Lung (tissue), 12 donors: ENCODE measurements around the gene ZNF710. TPM values are rescaled to one million over a fixed set of nuclear protein-coding genes. Genes with fewer than 3 reads are reported as not detected.

Experiments
- ATAC-seq: fragments of 200-7000 bp; cut with Tn5 transposase; one replicate; pipeline ENCODE4 v1.9.1; 2020; ENCODE audit warnings: moderate number of reproducible peaks; ENCODE audit not compliant: insufficient read depth, low FRiP score
- DNase-seq, 3 donors: peaks; one replicate each; pipeline ENCODE4 v3.0.0-alpha.2; 2013 to 2017
- H3K27ac ChIP-seq, 2 donors: one replicate each; pipeline ENCODE4 v1.5.1; 2013; ENCODE audit warnings: mild to moderate bottlenecking in 2 of 2, moderate library complexity in 2 of 2, control low read depth in 1 of 2, inconsistent platforms in 1 of 2, low read depth in 1 of 2, low read length in 1 of 2
- H3K27me3 ChIP-seq, 3 donors: one replicate each; pipeline ENCODE4 v1.5.1; 2013; ENCODE audit warnings: low read length in 2 of 3; ENCODE audit not compliant: control insufficient read depth in 3 of 3, insufficient read depth in 3 of 3
- H3K36me3 ChIP-seq, 4 donors: one replicate each; pipeline ENCODE4 v1.5.1; 2013; ENCODE audit warnings: low read length in 4 of 4, mild to moderate bottlenecking in 1 of 4, moderate library complexity in 1 of 4; ENCODE audit not compliant: control insufficient read depth in 4 of 4, insufficient read depth in 4 of 4
- H3K4me1 ChIP-seq, 5 donors: one replicate each; pipeline ENCODE4 v1.5.1; 2013; ENCODE audit warnings: low read length in 5 of 5, mild to moderate bottlenecking in 2 of 5, moderate library complexity in 1 of 5; ENCODE audit not compliant: control insufficient read depth in 5 of 5, insufficient read depth in 5 of 5
- H3K4me3 ChIP-seq: one replicate; pipeline ENCODE4 v1.5.1; 2013; ENCODE audit warnings: mild to moderate bottlenecking, control low read depth, moderate library complexity
- H3K9ac ChIP-seq, 2 donors: one replicate each; pipeline ENCODE4 v1.5.1; 2013; ENCODE audit warnings: low read length in 2 of 2, control low read depth in 1 of 2; ENCODE audit not compliant: insufficient read depth in 1 of 2
- H3K9me3 ChIP-seq, 4 donors: one replicate each; pipeline ENCODE4 v1.5.1; 2013; ENCODE audit warnings: low read length in 3 of 4, mild to moderate bottlenecking in 1 of 4, moderate library complexity in 1 of 4; ENCODE audit not compliant: control insufficient read depth in 4 of 4, insufficient read depth in 3 of 4
- CTCF ChIP-seq: IDR thresholded peaks from 2 replicates; pipeline ENCODE4 v1.5.1; 2012; ENCODE audit warnings: mild to moderate bottlenecking; ENCODE audit errors: control extremely low read depth, extremely low read depth
- WGBS, 2 donors: extraction: QIAGEN DNeasy Blood & Tissue Kit; methylation state at CpG; one replicate each; pipeline ENCODE4 v1.1.7; 2013; 5-methylcytosine and 5-hydroxymethylcytosine counted together
- polyA plus RNA-seq, 2 donors: library from polyadenylated mRNA; stranded (reverse); fragments of 200-250 nt; gene quantifications; one replicate each; pipeline ENCODE4 v1.2.1, GENCODE V29; 2013
- total RNA-seq, 2 donors: library from RNA; depleted of rRNA in 1 of 2; stranded (reverse); fragments of >200 nt in 1 of 2; gene quantifications; one replicate each; pipeline ENCODE4 v1.2.1, GENCODE V29; 2014 to 2021
- donor health status: control.
- donor health status: control.
- donor health status: Bipolar disorder and iron deficiency.
- donor health status: healthy.
- donor health status: DM: yes; HTN: yes; CAD: no.

Gene ZNF710
- total and polyA plus RNA-seq, 4 donors, result 19.6 to 49.1 (median 38.6) TPM

- ATAC-seq, result no peak
- Histone ChIP-seq H3K4me1 (peaks cover 4 to 24% (median 13%) of the 10 kb centered on the region in 5 donors), H3K36me3 (no peaks in the 10 kb centered on the region), H3K9ac (no peak overlapping the region), H3K9me3 (no peaks in the 10 kb centered on the region), H3K27me3 (no peaks in the 10 kb centered on the region), H3K4me3 (no peak overlapping the region), H3K27ac (peak overlapping the region in 1 of 2 donors; percentile 97)
- no peak for DNase-seq
- WGBS, 2 donors, result 93 to 98% methylated on average over 5 of the region's 5 CpGs
- no peak for TF ChIP-seq CTCF
Measured at GRCh38 chr15:90103701-90104329, 102.7 kb downstream of the ZNF710 start.

GRCh38 chr15:90104551-90104950, 103.4 kb downstream of the ZNF710 start:
- DNase-seq, result peak in 2 of 3 donors; percentile 37 to 76
- Histone ChIP-seq H3K4me3 (no peak overlapping the region), H3K27me3 (no peaks in the 10 kb centered on the region), H3K9ac (no peak overlapping the region), H3K36me3 (no peaks in the 10 kb centered on the region), H3K9me3 (no peaks in the 10 kb centered on the region), H3K4me1 (peaks cover 4 to 21% (median 8%) of the 10 kb centered on the region in 5 donors), H3K27ac (peak overlapping the region in 1 of 2 donors; percentile 97)
- no peak for ATAC-seq
- no peak for TF ChIP-seq CTCF
- WGBS, 2 donors, result 73 to 77% methylated on average over 4 of the region's 4 CpGs

GRCh38 chr15:90105521-90105920, 104.4 kb downstream of the ZNF710 start:
- Histone ChIP-seq H3K36me3 (no peaks in the 10 kb centered on the region), H3K9ac (no peak overlapping the region), H3K9me3 (no peaks in the 10 kb centered on the region), H3K27ac (peak overlapping the region in 1 of 2 donors; percentile 50), H3K4me3 (no peak overlapping the region), H3K27me3 (no peaks in the 10 kb centered on the region), H3K4me1 (peaks cover 3 to 13% (median 7%) of the 10 kb centered on the region in 5 donors)
- ATAC-seq (no peak), DNase-seq (no peak)
- WGBS, 2 donors, result 84 to 94% methylated on average over 7 of the region's 7 CpGs
- no peak for TF ChIP-seq CTCF
